GM18505 (cell line): ENCODE results near the gene AGFG2.
A peak's percentile ranks its signal among the peaks of the same experiment; 100 is the strongest.

Experiments used
- ATAC-seq: cut with Tn5 transposase; IDR thresholded peaks from one replicate; pipeline ENCODE4 v1.9.1; 2021; ENCODE audit not compliant: unreplicated experiment
- POLR2A ChIP-seq: IDR thresholded peaks from 4 replicates; pipeline ENCODE4 v1.6.1; 2011; ENCODE audit warnings: borderline replicate concordance; ENCODE audit not compliant: insufficient read depth, insufficient read length; ENCODE audit errors: extremely low read depth

The AGFG2 gene

GRCh38 chr7:100578246-100579183, 39.5 kb downstream of the AGFG2 start:
- ATAC-seq, result no peak
- no peak for TF ChIP-seq POLR2A

- no peak for TF ChIP-seq POLR2A
- no peak for ATAC-seq
Observed at GRCh38 chr7:100580466-100581283, 41.7 kb downstream of the AGFG2 start.

DNA sequence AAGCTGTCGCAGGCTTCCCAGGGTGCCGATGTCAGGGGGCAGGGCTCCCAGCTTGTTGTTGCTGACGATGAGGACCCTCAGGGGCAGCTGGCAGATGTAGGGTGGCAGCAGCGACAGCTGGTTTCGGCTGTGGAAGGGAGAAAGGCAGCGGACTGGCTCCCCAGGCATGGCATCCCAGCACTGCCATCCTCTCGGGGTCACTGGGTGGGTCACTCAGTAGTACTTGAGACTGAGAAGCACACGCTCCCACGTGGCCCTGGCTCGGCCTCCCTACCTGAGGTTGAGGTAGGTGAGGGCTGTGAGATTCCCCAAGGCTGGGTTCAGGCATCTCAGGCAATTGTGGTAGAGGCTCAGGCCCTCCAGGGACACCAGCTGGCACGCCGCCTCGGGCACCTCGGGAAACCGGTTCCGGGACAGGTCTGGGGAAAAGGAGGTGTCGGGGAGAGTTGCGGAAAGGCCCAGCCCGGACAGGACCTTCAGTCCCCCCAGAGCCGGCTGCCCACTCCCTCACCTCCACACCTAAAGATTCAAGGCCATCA, 43.1 kb downstream of the AGFG2 start:
- no peak for ATAC-seq
- TF ChIP-seq POLR2A, result no peak

- no peak for TF ChIP-seq POLR2A
- no peak for ATAC-seq
Observed at GRCh38 chr7:100582650-100583049, 43.6 kb downstream of the AGFG2 start.

DNA sequence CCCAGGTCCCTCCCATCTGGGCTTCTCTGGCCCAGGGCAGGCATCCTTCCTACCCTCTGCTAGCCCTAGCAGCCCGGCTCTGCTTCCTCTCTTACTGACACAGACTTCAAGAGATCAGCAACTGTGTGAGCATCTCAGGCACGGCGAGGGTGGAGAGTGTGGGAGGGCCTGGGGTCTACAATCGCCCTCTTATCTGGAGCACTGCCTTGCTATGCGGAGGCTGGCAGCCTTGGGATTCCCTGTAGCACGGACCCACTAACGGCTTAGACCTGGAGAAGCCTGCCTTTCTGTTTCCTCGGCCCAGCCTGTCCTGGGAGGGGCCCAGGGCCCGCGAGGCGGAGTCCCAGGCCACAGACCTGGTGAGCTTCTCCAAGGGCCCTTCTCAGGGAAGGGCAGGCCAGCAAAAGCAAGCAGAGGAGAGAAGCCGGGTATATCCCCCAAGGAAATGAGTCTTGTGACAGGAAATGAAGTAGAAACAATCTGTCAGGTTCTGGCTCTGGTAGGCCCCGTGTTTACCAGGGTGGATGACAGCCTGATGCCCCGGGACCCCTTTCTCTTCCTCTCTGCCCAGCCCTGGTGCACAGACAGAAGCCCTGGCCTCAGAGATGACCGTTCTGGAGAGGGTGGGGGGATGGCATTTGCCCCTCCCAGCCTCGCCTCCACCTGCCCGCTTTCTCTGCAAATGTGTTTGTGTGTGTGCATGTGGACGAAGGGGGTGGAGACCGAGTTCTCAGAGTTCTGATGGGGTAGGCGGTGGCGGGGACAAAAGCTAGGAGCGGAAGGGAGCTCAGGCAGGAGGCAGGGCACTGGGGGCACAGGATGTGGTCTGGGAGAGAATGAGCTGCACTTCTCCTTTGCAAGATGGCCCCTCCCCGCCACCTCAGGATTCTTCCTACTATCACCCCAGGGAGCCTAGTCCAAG, 44.4 kb downstream of the AGFG2 start:
- TF ChIP-seq POLR2A, result peak; percentile 41
- no peak for ATAC-seq

DNA sequence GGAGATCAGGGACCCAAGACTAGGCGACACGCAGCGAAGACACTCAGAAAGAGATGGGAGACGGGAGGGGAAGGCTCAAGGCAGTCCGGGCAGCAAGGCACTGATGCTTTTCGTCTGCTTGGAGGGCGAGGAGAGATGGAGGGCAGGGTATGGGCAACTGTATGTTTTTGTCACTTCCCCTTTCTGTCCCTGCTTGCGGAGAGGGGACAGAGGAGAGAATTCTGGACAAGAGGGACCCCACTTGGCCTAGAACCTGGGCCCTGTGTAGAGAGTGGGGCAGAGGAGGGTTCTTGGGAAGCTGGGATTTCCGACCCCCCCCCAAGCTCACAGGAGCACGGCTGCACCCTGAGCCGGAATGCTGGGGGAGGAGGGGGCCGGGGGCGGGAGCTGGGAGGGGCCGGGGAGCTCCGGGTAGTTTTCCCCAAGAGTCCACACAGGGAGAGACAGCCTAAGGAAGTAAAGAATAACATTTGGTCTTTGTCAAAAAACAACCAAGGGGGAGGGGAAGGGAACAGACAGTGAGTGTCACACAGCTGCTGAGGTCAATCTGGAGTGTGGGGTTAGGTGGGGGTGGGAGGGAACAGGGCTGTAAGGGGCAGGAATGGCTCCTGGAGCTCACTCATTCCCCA, 45.2 kb downstream of the AGFG2 start:
- no peak for ATAC-seq
- no peak for TF ChIP-seq POLR2A

DNA sequence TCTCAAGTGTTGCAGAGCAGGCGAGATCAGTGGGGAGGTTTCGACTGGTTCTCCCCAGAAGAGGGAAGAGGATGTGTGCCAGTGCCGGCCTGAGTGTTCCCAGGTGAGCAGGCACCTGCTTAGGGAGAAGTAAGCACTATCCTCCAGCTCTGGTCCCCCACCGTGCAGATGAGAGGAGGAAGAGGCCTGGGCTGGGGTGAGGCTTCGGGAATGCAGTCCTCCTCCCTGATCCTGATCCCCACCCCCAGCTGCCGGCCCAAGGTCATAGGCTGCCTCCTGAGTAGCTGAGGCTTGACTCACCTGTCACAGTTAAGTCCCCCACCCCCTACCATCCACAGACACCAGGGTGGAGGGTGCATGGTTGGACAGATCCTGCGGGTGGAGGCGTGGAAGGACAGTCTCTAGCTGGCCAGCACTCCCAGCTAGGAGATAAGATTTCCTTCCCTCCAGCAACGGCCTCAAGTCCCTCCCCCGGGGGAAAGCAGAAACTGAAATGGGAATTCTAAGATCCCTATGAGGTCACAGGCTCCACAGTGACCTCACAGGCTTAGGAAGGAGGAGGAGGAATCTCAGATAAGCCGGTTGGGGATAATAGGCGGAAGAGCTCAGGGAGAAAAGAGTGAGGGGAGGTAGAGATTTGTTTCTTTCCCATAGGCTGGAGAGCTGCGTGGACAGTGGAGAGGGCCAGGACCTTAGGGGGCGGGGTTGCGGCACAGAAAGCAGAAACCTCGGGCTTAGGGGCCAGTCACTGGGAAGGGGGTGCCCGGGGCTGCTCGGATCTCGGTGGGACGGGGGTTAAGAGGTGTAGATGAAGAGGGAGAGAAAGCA, 45.9 kb downstream of the AGFG2 start:
- TF ChIP-seq POLR2A, result no peak
- ATAC-seq, result no peak

DNA sequence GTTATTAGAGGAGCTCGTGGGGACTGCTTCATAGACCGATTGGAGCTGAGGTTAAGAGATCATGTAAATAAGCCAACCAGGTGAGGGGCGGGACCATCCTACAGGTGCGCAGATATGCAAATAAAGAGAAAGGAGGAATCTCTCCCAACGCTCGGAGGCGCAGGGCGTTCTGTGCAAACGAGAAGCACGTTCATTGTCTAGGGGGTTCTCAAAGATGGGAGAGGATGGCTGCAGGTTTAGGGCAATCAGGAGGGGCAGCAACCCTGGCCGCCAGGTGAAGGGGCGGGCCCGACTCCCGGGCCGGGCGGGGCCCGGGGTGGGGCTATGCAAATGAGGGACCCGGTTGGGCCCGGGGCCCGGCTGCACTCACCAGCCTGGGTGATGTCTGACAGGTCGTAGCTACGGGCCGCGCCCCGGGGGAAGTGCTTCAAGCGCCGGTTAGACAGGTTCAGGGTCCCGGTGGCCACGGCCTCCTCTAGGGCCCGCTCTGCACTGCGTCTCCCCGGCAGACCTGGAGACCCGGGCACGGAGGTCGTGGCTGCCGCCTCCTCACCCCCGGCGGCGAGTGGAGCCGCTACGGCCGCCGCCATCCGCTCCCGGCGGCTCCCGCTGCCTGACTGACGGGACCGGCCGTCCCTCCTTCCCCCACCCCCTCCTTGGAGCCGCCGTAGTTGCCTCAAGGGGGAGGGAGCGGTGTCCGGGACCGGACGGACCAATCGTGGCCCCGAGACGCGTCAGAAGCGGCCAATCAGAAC, 46.7 kb downstream of the AGFG2 start, which contains the start of gene LRCH4:
Gene LRCH4 (minus strand): TSS at position 619 of the 755 bp plus-strand sequence. CDS start 29 bp downstream, at position 590.
- TF ChIP-seq POLR2A, result peak; percentile 98
- ATAC-seq, result peak; percentile 29

GRCh38 chr7:100586266-100587025, 47.4 kb downstream of the AGFG2 start, which contains the start of gene FBXO24:
Gene FBXO24, plus strand, starts transcription at chr7:100586328. Its CDS starts 298 bp downstream, at chr7:100586626.
- TF ChIP-seq POLR2A, result peak; percentile 58
- peak; percentile 80 for ATAC-seq

GRCh38 chr7:100588438-100588837, 49.4 kb downstream of the AGFG2 start:
- TF ChIP-seq POLR2A, result no peak
- no peak for ATAC-seq

DNA sequence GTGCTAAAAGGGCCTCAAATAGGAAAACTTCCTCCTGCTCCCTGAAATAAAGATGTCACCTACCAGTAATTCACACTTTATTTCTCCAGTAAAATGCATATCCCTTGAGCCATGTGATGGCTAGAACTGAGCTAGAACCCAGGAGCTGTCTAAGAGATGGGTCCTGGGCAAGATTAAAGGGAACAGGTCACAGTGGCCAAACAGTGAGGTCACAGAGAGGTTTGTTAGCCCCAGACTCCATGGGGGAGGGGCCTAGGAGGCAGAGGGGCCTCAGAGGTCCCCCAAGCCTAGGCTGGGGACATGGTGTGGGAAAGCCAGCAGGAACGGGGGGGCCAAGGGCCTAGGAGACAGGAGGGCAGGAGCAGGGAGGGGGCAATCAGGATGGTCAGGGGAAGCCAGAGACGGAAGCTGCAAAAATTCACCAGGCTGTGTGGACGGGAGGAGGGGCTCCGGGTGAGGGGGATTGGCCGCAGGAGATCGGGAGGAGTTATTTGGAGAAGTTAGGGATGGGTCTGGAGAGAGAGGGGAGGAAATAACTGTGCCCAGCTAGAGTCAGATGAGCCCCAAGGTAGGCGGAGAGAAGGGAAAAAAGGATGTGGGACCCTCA, 50.4 kb downstream of the AGFG2 start:
- TF ChIP-seq POLR2A, result no peak

More for the DNA sequence above, 50.4 kb downstream of the AGFG2 start:
- ATAC-seq, result no peak
